ENCODE data around the gene SH3BP5. TPM values are rescaled to one million over a fixed set of nuclear protein-coding genes. Genes with fewer than 3 reads are reported as not detected.

The SH3BP5 gene
- total and polyA plus RNA-seq, 4 experiments from 2014 or later, result 48.2 to 118 (median 56.3) TPM

DNA sequence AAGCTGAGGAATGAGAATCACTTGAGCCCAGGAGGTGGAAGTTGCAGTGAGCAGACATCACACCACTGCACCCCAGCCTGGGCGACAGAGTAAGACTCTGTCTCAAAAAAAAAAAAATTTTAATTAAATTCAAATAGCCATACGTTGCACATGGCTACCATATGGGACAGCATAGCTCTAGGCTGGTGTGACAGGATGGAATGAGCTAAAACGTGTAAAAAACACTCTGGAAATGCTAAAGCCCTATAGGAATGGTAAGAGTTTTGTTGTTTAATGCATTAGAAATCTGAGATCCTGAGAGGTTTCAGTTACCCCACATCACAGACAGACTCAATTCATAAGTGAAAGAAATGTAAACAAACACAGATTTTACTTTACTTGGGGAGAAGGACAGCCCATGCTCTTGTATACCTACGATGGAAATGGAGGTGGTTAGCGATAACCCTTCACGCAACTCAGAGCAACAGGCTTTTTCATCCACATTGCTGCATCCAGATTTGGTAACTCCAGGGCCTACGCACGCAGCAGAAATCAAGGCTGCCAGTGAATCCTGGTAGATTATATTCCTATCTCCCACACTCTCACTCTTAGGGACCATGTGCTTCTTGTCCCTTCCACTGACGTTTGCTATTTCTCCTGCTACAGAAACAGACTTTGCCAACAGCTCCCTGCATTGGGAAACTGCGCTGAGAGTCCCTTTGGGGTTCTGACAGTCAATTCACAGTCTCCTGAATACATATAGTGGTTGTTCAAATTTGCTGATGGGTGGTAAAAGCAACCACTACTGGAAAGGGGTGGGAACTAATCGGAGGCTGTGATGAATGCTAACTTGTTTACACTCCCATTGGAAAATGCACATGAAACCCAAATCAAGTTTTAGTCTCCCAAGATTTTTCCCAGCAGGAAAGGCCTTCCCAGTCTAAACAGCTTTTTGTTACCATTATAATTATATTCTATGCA, 3.1 kb downstream of the SH3BP5 start:
- no peaks in the 10 kb centered on the region for H3K27me3 ChIP-seq (ENCODE audit: insufficient read depth, low read length)
- peak overlapping the region; percentile 36 to 98 (median 98) for H3K4me3 Mint-ChIP-seq
- peaks cover 57 to 96% (median 77%) of the 10 kb centered on the region in 4 donors for H3K4me1 Mint-ChIP-seq
- H3K36me3 Mint-ChIP-seq, result peaks cover 40 to 70% of the 10 kb centered on the region in 2 donors
- no peaks in the 10 kb centered on the region for H3K27me3 Mint-ChIP-seq
- intact Hi-C loops (cut with micrococcal nuclease), result loop anchor here (5.0 kb wide), 2 partner anchors 37 to 228 kb away; no protein-coding TSS in a partner anchor
- H3K4me3 ChIP-seq (ENCODE audit: low read length in 2 of 2), result peak overlapping the region in 1 of 2 donors; percentile 15
- H3K27ac ChIP-seq (ENCODE audit: low read depth, low read length), result no peak overlapping the region
- peaks cover 41% of the 10 kb centered on the region for H3K36me3 ChIP-seq (ENCODE audit: insufficient read depth, low read length)
- ChIA-PET POLR2A (ENCODE audit: partially characterized antibody) (interaction anchor here (1.0 to 6.7 kb wide), 11 partner anchors 9 to 59 kb away, joined by 3 to 60 read pairs (median 4); no protein-coding TSS in a partner anchor), CTCF (ENCODE audit: partially characterized antibody) (interaction anchor here (0.8 to 5.1 kb wide), 16 partner anchors 9 to 76 kb away, joined by 3 to 105 read pairs (median 6); no protein-coding TSS in a partner anchor)
- no peaks in the 10 kb centered on the region for H3K9me3 Mint-ChIP-seq
- H3K9me3 ChIP-seq (ENCODE audit: control insufficient read depth in 1 of 2, low read length in 2 of 2), result no peaks in the 10 kb centered on the region
- H3K4me1 ChIP-seq (ENCODE audit: insufficient read depth, low read length), result peaks cover 86% of the 10 kb centered on the region
- H3K27ac Mint-ChIP-seq, result peak overlapping the region; percentile 53 to 95 (median 67)
- no peak for DNase-seq

DNA sequence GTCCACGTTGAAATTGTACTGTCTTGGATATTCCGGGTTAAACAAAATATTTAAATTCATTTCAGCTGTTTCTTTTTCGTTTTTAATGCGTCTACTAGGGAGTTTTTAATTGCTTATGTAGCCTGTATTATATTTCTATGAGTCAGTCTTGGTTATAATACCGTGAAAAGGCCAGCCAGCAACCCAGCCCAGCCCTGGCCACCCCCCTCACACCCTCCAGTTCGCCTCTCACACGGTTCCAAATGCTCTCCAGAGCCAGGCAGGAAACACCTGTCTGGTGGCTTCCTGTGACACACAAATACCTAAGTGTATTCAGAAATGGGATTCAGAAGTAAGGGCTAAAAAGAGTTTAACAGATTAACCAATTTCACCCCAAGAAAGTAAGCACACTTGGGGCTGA, 4.4 kb downstream of the SH3BP5 start:
- intact Hi-C loops (cut with micrococcal nuclease), result no loop called here
- peaks cover 62 to 94% (median 80%) of the 10 kb centered on the region in 4 donors for H3K4me1 Mint-ChIP-seq

DNA sequence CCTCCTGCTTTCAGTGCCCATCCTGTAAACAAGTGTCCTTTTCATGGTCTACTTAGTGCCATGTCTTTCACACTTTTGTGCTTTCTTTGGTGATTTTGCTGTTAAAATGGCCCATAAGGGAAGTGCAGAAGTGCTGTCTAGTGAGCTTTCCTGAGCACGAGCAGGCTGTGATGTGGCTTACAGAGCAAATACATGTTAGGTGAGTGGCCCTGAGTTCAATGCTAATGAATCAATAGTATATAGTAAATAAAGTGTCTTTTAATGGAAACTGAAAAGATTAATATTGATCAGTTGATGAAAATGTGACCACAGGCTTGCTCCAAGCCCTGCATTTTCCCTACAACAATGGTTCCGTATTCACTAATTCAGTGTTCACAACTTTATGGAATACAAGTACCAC, 5.7 kb downstream of the SH3BP5 start:
- no peak for DNase-seq
- H3K27me3 Mint-ChIP-seq, result no peaks in the 10 kb centered on the region
- H3K9me3 ChIP-seq (ENCODE audit: control insufficient read depth in 1 of 2, low read length in 2 of 2), result no peaks in the 10 kb centered on the region
- H3K4me1 ChIP-seq (ENCODE audit: insufficient read depth, low read length), result peaks cover 84% of the 10 kb centered on the region
- H3K4me1 Mint-ChIP-seq, result peaks cover 63 to 96% (median 77%) of the 10 kb centered on the region in 4 donors
- peak overlapping the region in 3 of 7 donors; percentile 17 to 47 (median 23) for H3K27ac Mint-ChIP-seq
- H3K27ac ChIP-seq (ENCODE audit: low read depth, low read length), result no peak overlapping the region
- H3K9me3 Mint-ChIP-seq, result no peaks in the 10 kb centered on the region
- peaks cover 41% of the 10 kb centered on the region for H3K36me3 ChIP-seq (ENCODE audit: insufficient read depth, low read length)
- no peaks in the 10 kb centered on the region for H3K27me3 ChIP-seq (ENCODE audit: insufficient read depth, low read length)
- peak overlapping the region in 2 of 8 donors; percentile 20 to 31 for H3K4me3 Mint-ChIP-seq
- H3K4me3 ChIP-seq (ENCODE audit: low read length in 2 of 2), result no peak overlapping the region
- ChIA-PET POLR2A (ENCODE audit: partially characterized antibody) (no interaction called here), CTCF (ENCODE audit: partially characterized antibody) (interaction anchor here (2.0 to 5.1 kb wide), 3 partner anchors 19 to 59 kb away, joined by 5 to 105 read pairs (median 38); no protein-coding TSS in a partner anchor)
- H3K36me3 Mint-ChIP-seq, result peaks cover 50 to 81% of the 10 kb centered on the region in 2 donors
- intact Hi-C loops (cut with micrococcal nuclease), result no loop called here

More for the DNA sequence above, 4.4 kb downstream of the SH3BP5 start:
- CTCF ChIA-PET (ENCODE audit: partially characterized antibody), result interaction anchor here (0.8 to 5.1 kb wide), 5 partner anchors 18 to 59 kb away, joined by 3 to 105 read pairs (median 4); no protein-coding TSS in a partner anchor
- Histone ChIP-seq H3K27me3 (ENCODE audit: insufficient read depth, low read length) (no peaks in the 10 kb centered on the region), H3K4me1 (ENCODE audit: insufficient read depth, low read length) (peaks cover 85% of the 10 kb centered on the region), H3K4me3 (ENCODE audit: low read length in 2 of 2) (peak overlapping the region in 1 of 2 donors; percentile 1), H3K9me3 (ENCODE audit: control insufficient read depth in 1 of 2, low read length in 2 of 2) (no peaks in the 10 kb centered on the region), H3K27ac (ENCODE audit: low read depth, low read length) (no peak overlapping the region), H3K36me3 (ENCODE audit: insufficient read depth, low read length) (peaks cover 41% of the 10 kb centered on the region)
- Mint-ChIP-seq H3K4me3 (peak overlapping the region in 7 of 8 donors; percentile 37 to 98 (median 74)), H3K9me3 (no peaks in the 10 kb centered on the region), H3K27me3 (no peaks in the 10 kb centered on the region), H3K36me3 (peaks cover 50 to 81% of the 10 kb centered on the region in 2 donors), H3K27ac (peak overlapping the region in 6 of 7 donors; percentile 2 to 95 (median 88))
- peak in 1 of 5 donors; percentile 67 for DNase-seq
- POLR2A ChIA-PET (ENCODE audit: partially characterized antibody), result interaction anchor here (0.7 to 6.7 kb wide), 6 partner anchors 8 to 58 kb away, joined by 3 to 60 read pairs (median 4); no protein-coding TSS in a partner anchor

DNA sequence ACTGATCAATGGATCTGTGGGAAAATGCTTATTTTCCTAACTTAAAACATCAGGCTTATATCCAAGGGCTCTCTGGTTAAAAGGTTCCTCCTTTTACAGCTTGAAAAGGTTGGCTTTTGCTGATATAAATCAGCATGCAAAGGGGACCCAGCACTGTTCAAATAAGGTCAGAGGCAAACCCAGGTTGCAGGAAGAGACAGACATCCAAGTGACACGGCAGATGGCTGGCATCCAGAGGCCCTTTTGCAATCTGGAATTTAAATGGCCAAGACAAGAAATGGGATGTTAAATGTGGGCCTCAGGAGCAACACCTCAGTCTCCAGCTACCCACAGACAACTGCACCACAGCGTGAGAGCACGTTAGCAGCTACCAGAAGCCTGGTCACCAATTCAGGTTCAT, 6.3 kb downstream of the SH3BP5 start:
- Mint-ChIP-seq H3K36me3 (peaks cover 54 to 81% of the 10 kb centered on the region in 2 donors), H3K4me3 (peak overlapping the region in 4 of 8 donors; percentile 13 to 64 (median 24)), H3K4me1 (peaks cover 66 to 96% (median 78%) of the 10 kb centered on the region in 4 donors), H3K27me3 (no peaks in the 10 kb centered on the region), H3K9me3 (no peaks in the 10 kb centered on the region), H3K27ac (peak overlapping the region in 4 of 7 donors; percentile 17 to 77 (median 51))
- Histone ChIP-seq H3K27me3 (ENCODE audit: insufficient read depth, low read length) (no peaks in the 10 kb centered on the region), H3K36me3 (ENCODE audit: insufficient read depth, low read length) (peaks cover 41% of the 10 kb centered on the region), H3K9me3 (ENCODE audit: control insufficient read depth in 1 of 2, low read length in 2 of 2) (no peaks in the 10 kb centered on the region), H3K27ac (ENCODE audit: low read depth, low read length) (no peak overlapping the region), H3K4me1 (ENCODE audit: insufficient read depth, low read length) (peaks cover 89% of the 10 kb centered on the region), H3K4me3 (ENCODE audit: low read length in 2 of 2) (no peak overlapping the region)
- POLR2A ChIA-PET (ENCODE audit: partially characterized antibody), result no interaction called here
- intact Hi-C loops (cut with micrococcal nuclease), result no loop called here
- no peak for DNase-seq
- CTCF ChIA-PET (ENCODE audit: partially characterized antibody), result interaction anchor here (2.0 to 3.7 kb wide), 2 partner anchors 20 to 58 kb away, joined by 5 to 38 read pairs; no protein-coding TSS in a partner anchor

DNA sequence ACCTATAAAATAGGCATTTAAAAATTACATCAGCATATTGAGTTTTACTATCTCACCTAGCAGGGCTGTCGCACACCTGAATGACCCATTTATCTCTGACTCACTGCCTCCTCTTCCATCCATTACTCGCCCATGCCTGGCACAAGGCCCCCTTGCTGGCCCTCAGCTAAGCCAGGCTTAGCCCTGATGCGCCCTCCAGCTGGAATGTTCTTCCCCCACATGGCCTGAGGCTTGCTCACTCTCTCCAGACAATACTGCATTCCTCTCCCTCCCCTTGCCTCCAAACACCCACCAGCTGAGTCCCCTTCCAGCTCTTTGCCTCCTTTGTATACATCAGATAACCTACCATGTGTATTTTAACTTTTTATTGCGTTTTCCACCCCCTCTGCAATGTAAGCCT, 7.2 kb downstream of the SH3BP5 start:
- H3K9me3 Mint-ChIP-seq, result no peaks in the 10 kb centered on the region
- no peak for DNase-seq
- Histone ChIP-seq H3K4me1 (ENCODE audit: insufficient read depth, low read length) (peaks cover 89% of the 10 kb centered on the region), H3K9me3 (ENCODE audit: control insufficient read depth in 1 of 2, low read length in 2 of 2) (no peaks in the 10 kb centered on the region), H3K36me3 (ENCODE audit: insufficient read depth, low read length) (peaks cover 40% of the 10 kb centered on the region), H3K27me3 (ENCODE audit: insufficient read depth, low read length) (no peaks in the 10 kb centered on the region), H3K4me3 (ENCODE audit: low read length in 2 of 2) (no peak overlapping the region), H3K27ac (ENCODE audit: low read depth, low read length) (no peak overlapping the region)
- CTCF ChIA-PET (ENCODE audit: partially characterized antibody), result interaction anchor here (0.9 to 3.7 kb wide), 5 partner anchors 15 to 80 kb away, joined by 3 to 38 read pairs (median 3); no protein-coding TSS in a partner anchor
- peak overlapping the region in 6 of 7 donors; percentile 10 to 80 (median 62) for H3K27ac Mint-ChIP-seq
- intact Hi-C loops (cut with micrococcal nuclease), result no loop called here
- no peaks in the 10 kb centered on the region for H3K27me3 Mint-ChIP-seq
- peaks cover 66 to 96% (median 79%) of the 10 kb centered on the region in 4 donors for H3K4me1 Mint-ChIP-seq
- peaks cover 53 to 82% of the 10 kb centered on the region in 2 donors for H3K36me3 Mint-ChIP-seq
- POLR2A ChIA-PET (ENCODE audit: partially characterized antibody), result no interaction called here
- H3K4me3 Mint-ChIP-seq, result peak overlapping the region in 4 of 8 donors; percentile 17 to 64 (median 30)

DNA sequence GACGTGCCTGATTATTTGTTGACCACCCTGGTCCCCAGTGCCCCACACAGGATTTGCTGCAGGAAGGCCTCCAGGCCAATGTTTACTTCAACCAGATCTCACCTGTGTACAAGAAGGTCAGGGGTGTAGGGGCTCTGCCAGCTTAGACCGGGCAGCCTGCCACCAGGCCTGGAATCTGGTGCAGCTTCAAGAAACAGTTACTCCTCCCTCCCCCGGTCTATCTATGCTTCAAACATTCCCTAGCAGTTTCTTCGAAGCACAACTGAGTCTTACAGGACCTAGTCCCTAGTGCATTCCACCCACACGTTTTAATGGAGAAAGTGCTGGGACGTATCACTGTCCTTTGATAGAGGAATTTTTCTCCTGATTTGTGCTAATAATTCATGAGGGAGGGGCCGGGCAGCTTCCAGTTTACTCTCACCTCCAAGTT, 8.0 kb downstream of the SH3BP5 start:
- Histone ChIP-seq H3K9me3 (ENCODE audit: control insufficient read depth in 1 of 2, low read length in 2 of 2) (no peaks in the 10 kb centered on the region), H3K4me1 (ENCODE audit: insufficient read depth, low read length) (peaks cover 89% of the 10 kb centered on the region), H3K4me3 (ENCODE audit: low read length in 2 of 2) (no peak overlapping the region), H3K27ac (ENCODE audit: low read depth, low read length) (no peak overlapping the region), H3K36me3 (ENCODE audit: insufficient read depth, low read length) (peaks cover 32% of the 10 kb centered on the region), H3K27me3 (ENCODE audit: insufficient read depth, low read length) (no peaks in the 10 kb centered on the region)
- H3K4me1 Mint-ChIP-seq, result peaks cover 67 to 96% (median 79%) of the 10 kb centered on the region in 4 donors
- intact Hi-C loops (cut with micrococcal nuclease), result no loop called here
- H3K27me3 Mint-ChIP-seq, result no peaks in the 10 kb centered on the region
- H3K4me3 Mint-ChIP-seq, result peak overlapping the region in 4 of 8 donors; percentile 4 to 54 (median 43)
- peaks cover 45 to 78% of the 10 kb centered on the region in 2 donors for H3K36me3 Mint-ChIP-seq
- no peaks in the 10 kb centered on the region for H3K9me3 Mint-ChIP-seq
- no peak for DNase-seq
- POLR2A ChIA-PET (ENCODE audit: partially characterized antibody), result interaction anchor here (0.7 to 1.9 kb wide), 5 partner anchors 8 to 55 kb away, joined by 4 to 7 read pairs (median 4); partner anchors contain the start of gene SH3BP5
- peak overlapping the region in 4 of 7 donors; percentile 46 to 77 (median 60) for H3K27ac Mint-ChIP-seq
- CTCF ChIA-PET (ENCODE audit: partially characterized antibody), result interaction anchor here (0.6 to 3.7 kb wide), 9 partner anchors 9 to 122 kb away, joined by 3 to 38 read pairs (median 3); partner anchors contain the start of gene SH3BP5

All from CD4-positive, alpha-beta memory T cell (primary cell).